HUES64 (cell line): ENCODE results near the gene MYH9.

Source experiments
- H3K27ac ChIP-seq: 2 replicates; pipeline ENCODE4 v1.7.0; 2013; ENCODE audit warnings: low read depth, low read length, inconsistent platforms
- H3K27me3 ChIP-seq: 2 replicates; pipeline ENCODE4 v1.6.1; 2013; ENCODE audit warnings: mild to moderate bottlenecking, low read length; ENCODE audit not compliant: insufficient read depth
- H3K36me3 ChIP-seq: 2 replicates; pipeline ENCODE4 v1.6.1; 2013; ENCODE audit warnings: mild to moderate bottlenecking, low read length; ENCODE audit not compliant: insufficient read depth
- H3K4me1 ChIP-seq: 2 replicates; pipeline ENCODE4 v1.6.1; 2013; ENCODE audit warnings: mild to moderate bottlenecking, low read length, moderate library complexity; ENCODE audit not compliant: insufficient read depth
- H3K4me3 ChIP-seq: 2 replicates; pipeline ENCODE4 v1.5.1; 2013; ENCODE audit warnings: mild to moderate bottlenecking, low read length, moderate library complexity
- H3K9ac ChIP-seq: 2 replicates; pipeline ENCODE4 v1.6.1; 2013; ENCODE audit warnings: mild to moderate bottlenecking, low read depth, low read length
- H3K9me3 ChIP-seq: 2 replicates; pipeline ENCODE4 v1.6.1; 2013; ENCODE audit warnings: low read depth, low read length; ENCODE audit not compliant: insufficient read depth
- WGBS: fragments of 150-250, 120-280 bp; methylation state at CpG from one replicate; pipeline ENCODE4 v1.1.7; 2013; ENCODE audit warnings: missing lambda C conversion rate; 5-methylcytosine and 5-hydroxymethylcytosine counted together

MYH9 gene

DNA sequence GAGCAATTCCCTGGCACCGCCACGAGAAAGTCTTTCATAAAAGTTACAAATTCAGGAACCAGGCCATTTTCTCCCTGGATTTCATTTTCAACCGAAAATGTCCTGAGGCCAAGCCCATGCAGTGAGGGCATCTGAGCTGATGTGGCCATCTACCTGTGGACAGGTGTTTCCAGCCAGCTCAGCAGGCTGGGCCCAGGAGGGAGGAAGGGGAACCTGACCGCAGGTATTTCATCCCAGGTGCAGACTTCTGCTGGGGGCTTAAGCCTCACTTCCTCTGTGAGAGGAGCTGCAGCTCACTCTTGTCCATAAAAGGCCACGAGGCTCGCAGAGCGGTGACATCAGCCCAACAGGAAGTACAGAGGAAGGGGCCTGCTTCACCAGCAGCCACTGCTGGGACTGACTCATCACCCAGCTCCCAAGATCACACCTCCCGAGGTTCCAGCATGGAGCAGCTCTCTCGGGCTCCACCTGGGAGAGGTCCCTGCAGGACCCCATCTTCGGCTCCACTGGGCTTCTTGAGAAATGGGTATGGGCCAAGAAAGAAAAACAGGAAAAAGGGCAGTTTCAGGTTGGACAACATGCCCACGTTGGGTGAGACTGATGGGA lies 56.4 kb downstream of the MYH9 start:
- Histone ChIP-seq H3K9me3 (no peaks in the 10 kb centered on the region), H3K9ac (peak overlapping the region; percentile 82), H3K4me3 (no peak overlapping the region), H3K27me3 (no peaks in the 10 kb centered on the region), H3K36me3 (peaks cover 77% of the 10 kb centered on the region), H3K4me1 (peaks cover 67% of the 10 kb centered on the region), H3K27ac (peak overlapping the region; percentile 94)
- 77% methylated on average over 11 of the region's 11 CpGs for WGBS

DNA sequence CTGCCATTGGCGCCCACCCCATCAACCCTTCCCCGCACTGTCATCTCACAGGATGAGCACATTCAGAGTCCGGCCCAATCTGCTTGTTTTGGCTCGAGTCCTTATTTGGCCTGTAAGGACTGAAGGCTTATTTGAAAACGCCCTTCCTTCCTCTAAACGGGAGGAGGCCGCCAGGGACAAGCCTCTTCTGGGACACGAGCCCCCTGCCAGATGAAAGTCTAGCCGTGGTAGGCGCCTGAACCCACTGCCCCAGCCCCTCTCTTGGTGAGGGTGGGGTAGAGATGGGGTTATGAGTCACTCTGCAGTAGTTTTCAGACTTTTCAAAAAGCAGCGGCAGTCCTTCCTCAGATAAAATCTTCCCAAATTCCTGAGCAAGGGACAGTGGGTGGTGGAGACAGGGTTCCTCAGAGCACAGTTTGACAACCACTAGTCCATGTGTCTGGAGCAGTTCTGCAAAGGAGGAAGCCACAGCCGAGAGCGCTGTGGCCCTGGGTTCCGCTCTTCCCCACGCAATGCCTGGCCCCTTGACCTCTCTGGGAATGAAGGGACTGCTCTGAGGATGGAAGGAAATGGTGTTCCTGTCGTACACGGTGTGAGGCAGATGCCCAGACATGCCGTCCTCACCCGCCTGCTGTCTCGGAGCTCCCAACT lies 57.0 kb downstream of the MYH9 start:
- peaks cover 62% of the 10 kb centered on the region for H3K4me1 ChIP-seq
- WGBS, result 87% methylated on average over 20 of the region's 20 CpGs
- H3K4me3 ChIP-seq, result no peak overlapping the region
- H3K36me3 ChIP-seq, result peaks cover 77% of the 10 kb centered on the region
- H3K27me3 ChIP-seq, result no peaks in the 10 kb centered on the region
- peak overlapping the region; percentile 94 for H3K27ac ChIP-seq
- no peaks in the 10 kb centered on the region for H3K9me3 ChIP-seq
- peak overlapping the region; percentile 82 for H3K9ac ChIP-seq

DNA sequence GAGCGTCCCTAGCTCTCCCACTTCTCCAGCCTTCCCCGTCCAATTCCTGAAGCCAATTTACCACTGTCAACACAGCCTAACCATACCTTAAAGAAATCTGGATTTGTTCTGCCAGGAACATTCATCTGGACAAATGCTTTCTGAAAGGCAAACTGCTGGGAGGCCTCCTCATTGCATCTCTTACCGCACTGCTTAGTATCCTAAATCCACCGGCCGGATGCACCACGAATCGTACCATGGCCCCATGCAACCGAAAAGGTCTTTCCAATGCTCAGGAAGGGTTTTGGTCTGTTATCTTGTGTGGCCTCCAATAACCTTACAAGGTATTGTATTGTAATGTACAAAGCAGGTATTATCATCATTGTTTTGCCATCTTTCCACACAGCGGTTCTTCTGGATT lies 57.6 kb downstream of the MYH9 start:
- Histone ChIP-seq H3K27ac (peak overlapping the region; percentile 94), H3K4me1 (peaks cover 57% of the 10 kb centered on the region)

DNA sequence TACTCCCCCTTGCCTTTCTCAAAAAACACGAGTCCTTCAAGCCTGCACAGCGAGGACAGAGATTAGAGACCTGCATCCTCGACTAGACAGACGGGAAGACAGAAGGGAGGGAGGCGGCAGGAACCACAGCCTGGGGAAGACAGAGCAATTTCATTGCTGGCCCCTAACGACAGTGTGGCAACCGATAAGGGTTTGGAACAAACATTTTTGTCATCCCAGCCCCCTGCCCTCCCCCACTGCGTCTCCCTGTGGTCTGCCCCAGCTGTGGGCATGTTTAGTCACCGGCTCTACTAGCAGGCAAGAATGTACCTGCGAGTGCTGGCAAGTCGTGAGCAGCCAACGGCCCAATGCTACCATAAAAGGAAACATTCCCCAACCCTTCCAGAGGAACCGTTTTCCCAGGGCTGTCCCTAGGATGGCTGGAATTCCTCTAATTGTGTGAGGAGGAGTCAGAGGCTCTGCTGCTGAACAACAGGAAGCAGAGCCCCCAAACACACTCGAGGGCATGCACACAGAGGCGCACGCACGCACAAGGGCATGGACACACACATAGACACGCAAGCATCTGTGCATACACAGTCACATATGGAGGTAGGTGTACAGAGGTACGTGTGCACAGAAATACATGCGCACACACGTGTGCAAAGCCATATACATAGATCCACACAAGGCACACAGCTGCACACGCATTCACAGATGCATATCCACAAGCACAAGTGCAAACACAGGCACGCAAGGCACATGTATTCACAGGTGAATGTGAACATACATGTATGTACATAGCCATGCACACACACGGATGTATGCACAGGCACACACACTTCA lies 58.3 kb downstream of the MYH9 start:
- H3K4me1 ChIP-seq, result peaks cover 57% of the 10 kb centered on the region
- no peaks in the 10 kb centered on the region for H3K9me3 ChIP-seq
- H3K27ac ChIP-seq, result peak overlapping the region; percentile 94
- peak overlapping the region; percentile 82 for H3K9ac ChIP-seq
- H3K27me3 ChIP-seq, result no peaks in the 10 kb centered on the region
- 26% methylated on average over 23 of the region's 24 CpGs for WGBS
- peaks cover 77% of the 10 kb centered on the region for H3K36me3 ChIP-seq
- peak overlapping the region; percentile 5; the same call in 1 of the 2 replicates for H3K4me3 ChIP-seq

More for the DNA sequence above, 57.6 kb downstream of the MYH9 start:
- no peaks in the 10 kb centered on the region for H3K9me3 ChIP-seq
- 92% methylated on average over 9 of the region's 9 CpGs for WGBS
- no peaks in the 10 kb centered on the region for H3K27me3 ChIP-seq
- H3K4me3 ChIP-seq, result no peak overlapping the region
- peak overlapping the region; percentile 82 for H3K9ac ChIP-seq
- peaks cover 77% of the 10 kb centered on the region for H3K36me3 ChIP-seq

DNA sequence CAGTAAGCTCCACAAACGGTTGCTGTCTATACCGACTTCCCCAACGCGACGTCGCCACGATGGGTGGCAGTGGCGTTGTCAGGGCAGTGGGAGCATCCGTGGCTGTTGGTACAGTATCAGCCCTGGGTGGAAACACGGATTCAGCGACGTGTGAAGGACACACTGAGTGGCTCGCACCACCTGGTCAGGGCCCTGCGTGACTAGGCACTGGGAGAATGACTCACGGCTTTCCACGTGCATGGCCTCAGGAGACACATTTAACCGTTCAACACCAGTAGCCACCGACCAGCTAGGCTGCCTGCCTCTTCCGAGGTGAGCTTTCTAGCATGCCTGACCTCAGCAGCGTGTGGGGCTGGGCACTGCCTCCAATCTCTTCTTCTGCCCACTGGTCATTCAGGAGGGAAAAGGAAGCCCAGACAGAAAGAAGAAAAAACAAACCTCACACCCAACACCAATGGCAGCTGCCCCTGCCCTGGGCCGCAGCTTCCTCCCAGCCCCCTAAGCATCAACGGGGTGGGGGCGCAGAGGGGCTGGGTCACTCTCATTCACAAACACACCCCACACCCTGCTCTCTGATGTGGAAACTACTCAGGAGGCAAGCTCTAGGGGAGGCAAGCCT lies 59.0 kb downstream of the MYH9 start:
- peaks cover 77% of the 10 kb centered on the region for H3K36me3 ChIP-seq
- H3K27me3 ChIP-seq, result no peaks in the 10 kb centered on the region
- peak overlapping the region; percentile 94 for H3K27ac ChIP-seq
- H3K9me3 ChIP-seq, result no peaks in the 10 kb centered on the region
- peaks cover 53% of the 10 kb centered on the region for H3K4me1 ChIP-seq
- H3K9ac ChIP-seq, result peak overlapping the region; percentile 82
- peak overlapping the region; percentile 5; the same call in 1 of the 2 replicates for H3K4me3 ChIP-seq
- 83% methylated on average over 23 of the region's 23 CpGs for WGBS

DNA sequence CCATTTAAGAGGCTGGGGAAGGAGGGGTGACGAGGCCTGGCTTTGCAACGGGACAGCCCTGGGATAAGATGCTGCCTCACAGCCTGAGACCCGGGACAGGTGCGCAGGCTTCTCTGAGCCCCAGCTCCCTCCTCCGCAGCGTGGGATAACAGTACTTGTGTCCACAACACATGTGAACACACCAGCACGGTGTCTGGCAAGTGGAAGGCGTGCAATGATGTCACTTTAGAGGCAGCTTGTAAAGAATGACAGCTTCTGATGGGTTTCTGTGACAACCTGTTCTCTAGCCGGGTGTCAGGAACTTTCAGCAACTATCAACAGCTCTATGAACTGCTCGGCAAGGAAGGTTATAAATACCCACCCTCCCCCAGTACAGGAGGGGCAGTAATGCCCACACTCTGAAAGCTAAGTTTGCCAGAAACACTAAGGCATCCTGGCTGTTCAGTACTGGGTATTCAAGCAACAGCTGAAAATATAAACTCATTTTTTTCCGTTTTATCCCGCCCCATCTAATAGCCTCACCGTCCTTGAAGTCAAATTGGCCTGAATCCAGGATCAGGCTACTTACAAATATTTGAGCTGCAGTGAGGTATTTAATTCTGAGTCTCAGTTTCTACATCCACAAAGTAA lies 59.7 kb downstream of the MYH9 start:
- Histone ChIP-seq H3K9me3 (no peaks in the 10 kb centered on the region), H3K4me3 (no peak overlapping the region), H3K9ac (peak overlapping the region; percentile 82), H3K27me3 (no peaks in the 10 kb centered on the region), H3K4me1 (peaks cover 46% of the 10 kb centered on the region), H3K36me3 (peaks cover 77% of the 10 kb centered on the region), H3K27ac (peak overlapping the region; percentile 94)
- 93% methylated on average over 13 of the region's 13 CpGs for WGBS

DNA sequence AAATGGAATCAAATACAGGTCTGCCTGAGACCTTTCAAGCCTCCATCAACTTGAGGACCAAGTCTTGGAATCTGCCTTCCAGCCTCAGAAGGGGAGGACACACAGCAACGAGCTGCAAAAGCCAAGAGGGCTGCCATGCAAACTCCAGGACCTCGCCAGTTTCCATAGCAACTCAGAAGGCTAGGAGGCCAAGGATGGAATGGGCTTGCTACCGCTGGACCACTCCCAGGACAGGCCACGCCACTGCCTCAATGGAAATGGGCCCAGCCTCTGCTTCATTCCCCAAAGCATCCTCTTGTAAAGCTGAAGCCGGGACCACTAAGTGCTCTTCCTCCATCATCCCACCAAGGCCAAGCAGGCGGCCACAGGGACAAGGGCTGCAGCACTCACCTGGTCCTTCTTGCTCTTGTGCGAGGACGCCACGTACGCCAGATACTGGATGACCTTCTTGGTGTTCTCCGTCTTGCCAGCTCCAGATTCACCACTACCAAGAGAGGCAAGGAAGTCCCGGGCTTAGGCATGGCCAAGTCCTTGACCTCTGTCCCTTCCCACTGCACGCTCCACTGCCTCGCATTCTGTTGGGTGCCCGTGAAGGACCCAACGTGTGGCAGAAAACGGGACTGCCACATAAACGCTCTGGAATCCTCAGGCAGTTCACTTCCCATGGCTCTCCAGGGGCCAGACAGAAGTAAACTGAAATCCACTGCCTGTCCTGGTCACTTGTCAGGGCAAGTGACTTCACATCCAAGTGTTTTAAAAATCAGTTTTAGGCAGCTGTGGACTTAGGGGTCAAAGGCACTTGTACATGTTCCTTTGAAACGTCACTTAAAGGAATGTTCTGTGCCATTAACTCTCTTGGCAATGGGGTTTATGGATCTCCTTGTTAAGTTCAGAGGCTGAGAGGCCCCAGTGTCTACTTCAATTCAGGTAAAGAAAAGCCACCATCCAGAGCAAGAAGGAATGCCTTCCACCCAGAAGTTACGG lies 61.3 kb downstream of the MYH9 start:
- H3K9ac ChIP-seq, result no peak overlapping the region
- H3K27me3 ChIP-seq, result no peaks in the 10 kb centered on the region
- H3K4me3 ChIP-seq, result no peak overlapping the region
- H3K4me1 ChIP-seq, result peaks cover 30% of the 10 kb centered on the region
- H3K36me3 ChIP-seq, result peaks cover 83% of the 10 kb centered on the region
- WGBS, result 92% methylated on average over 20 of the region's 20 CpGs
- no peak overlapping the region; the same call in 1 of the 2 replicates for H3K27ac ChIP-seq
- H3K9me3 ChIP-seq, result no peaks in the 10 kb centered on the region

DNA sequence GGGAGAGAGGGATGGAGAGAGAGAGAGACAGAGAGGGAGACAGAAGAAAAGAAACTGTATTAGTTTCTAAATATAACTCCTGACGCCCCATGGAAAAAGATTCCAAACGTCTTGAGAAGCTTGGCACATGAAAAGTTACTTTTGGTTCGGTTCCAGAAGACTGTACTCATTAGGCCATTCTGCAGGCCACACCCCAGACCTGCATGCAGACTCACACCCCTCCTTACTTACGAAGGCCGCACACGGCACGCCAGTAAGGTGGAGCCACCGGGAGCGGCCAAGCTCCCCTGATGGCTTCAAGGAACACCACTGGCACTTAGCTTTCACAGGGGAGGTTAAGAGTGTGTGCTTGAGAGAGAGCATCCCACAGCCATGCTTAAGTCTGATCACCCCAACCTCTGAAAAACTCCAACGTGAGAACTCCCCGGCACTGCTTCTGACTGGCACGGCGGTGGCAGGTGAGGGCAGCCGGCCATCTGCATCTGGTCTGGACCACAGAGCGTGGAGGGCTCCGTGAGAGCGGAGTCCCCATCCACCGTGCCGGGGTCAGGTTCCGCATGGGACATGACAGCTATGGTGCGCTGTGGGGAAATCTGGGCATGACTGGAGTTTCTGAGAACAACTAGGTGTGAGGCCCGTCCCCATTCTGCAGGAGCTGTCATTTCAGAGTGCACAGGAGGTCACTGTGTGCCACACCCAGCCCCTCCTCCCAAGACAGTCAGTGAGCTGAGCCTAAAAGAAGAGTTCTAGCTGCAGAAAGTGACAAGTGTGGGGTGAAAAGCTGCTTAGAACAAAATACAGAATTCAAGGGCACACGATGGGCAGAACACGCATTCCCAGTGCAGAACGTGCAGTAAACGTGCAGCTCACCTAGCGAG lies 62.4 kb downstream of the MYH9 start:
- H3K27ac ChIP-seq, result no peak overlapping the region
- H3K4me1 ChIP-seq, result peaks cover 21% of the 10 kb centered on the region
- 97% methylated on average over 27 of the region's 27 CpGs for WGBS
- H3K9me3 ChIP-seq, result no peaks in the 10 kb centered on the region
- no peak overlapping the region for H3K9ac ChIP-seq
- H3K4me3 ChIP-seq, result no peak overlapping the region
- no peaks in the 10 kb centered on the region for H3K27me3 ChIP-seq
- H3K36me3 ChIP-seq, result peaks cover 86% of the 10 kb centered on the region

DNA sequence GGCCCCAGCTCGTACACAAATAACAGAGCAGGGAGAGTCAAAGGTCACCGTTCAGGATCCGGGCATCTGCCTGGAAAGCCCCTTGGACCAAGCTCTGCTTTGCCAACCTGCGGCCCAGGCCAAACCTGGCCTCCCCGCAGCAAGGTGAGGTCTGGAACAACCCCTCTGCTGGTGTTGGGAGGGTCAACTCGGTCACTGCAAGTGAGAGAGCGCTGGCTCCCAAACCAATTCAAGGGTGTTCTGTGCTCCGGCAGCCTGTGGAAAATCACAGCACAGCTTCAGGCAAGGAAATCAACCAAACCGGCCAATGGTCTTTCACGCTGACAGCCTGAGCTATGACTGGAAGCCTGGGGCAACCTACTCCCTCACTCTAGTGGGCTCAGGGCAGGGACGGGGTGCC lies 63.4 kb downstream of the MYH9 start:
- H3K27ac ChIP-seq, result peak overlapping the region; percentile 25; the same call in 1 of the 2 replicates
- no peak overlapping the region for H3K9ac ChIP-seq
- no peak overlapping the region for H3K4me3 ChIP-seq
- H3K9me3 ChIP-seq, result no peaks in the 10 kb centered on the region
- peaks cover 93% of the 10 kb centered on the region for H3K36me3 ChIP-seq
- H3K27me3 ChIP-seq, result no peaks in the 10 kb centered on the region
- WGBS, result 91% methylated on average over 11 of the region's 11 CpGs
- peaks cover 12% of the 10 kb centered on the region for H3K4me1 ChIP-seq
